Measurements from ENCODE around the gene TOP2A.

The TOP2A gene

DNA sequence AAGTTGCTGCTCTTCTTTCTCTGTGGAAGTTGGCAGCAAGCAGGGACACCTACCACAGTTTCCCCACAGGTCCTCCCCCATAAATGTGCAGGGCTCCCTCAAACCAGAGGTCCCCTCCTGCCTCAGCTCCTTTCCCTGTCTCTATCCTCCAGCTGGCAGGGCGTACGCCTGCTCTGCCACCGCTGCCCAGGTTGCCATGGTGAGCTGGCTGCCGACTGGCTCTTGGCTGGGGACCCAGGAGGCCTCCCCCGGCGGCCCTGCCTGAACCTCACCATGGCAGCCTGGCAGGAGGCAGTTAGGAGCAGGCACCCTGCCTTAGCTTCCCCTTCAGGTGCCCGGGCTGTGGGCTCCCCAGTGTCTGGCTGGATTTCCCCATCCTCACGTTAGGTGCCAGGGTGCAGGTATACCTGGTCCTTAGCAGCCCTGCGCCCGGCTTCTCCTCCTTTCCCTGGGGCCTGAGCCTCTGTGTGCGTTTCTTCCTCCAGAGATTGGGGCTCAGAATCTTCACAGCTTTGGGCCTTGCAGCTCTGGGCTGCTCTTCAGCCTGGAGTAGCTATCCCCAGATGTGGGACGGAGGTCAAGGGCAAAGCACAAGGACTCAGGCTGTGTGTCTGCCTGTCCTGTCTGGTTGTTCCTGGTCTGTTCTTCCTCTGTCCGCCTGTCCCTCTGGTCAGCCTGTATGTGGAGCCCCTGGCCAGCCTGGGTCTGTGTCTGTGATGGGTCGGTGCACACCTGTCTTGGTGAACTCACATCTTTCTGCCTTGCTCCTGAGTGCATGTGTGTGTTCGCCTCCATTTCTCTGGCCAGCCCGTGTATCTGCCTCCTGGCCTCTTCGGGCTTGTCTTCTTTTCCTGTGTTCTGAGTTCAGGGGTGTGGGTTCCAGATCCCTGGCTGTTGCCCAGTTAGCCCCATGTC is 68.9 kb downstream of the TOP2A start:
- in situ Hi-C loops (cut with MboI; ENCODE audit: low sequenced_read_pairs), result no loop called here

GRCh38 chr17:40348136-40348504 is 69.6 kb downstream of the TOP2A start:
- in situ Hi-C loops (cut with MboI; ENCODE audit: low sequenced_read_pairs), result no loop called here

DNA sequence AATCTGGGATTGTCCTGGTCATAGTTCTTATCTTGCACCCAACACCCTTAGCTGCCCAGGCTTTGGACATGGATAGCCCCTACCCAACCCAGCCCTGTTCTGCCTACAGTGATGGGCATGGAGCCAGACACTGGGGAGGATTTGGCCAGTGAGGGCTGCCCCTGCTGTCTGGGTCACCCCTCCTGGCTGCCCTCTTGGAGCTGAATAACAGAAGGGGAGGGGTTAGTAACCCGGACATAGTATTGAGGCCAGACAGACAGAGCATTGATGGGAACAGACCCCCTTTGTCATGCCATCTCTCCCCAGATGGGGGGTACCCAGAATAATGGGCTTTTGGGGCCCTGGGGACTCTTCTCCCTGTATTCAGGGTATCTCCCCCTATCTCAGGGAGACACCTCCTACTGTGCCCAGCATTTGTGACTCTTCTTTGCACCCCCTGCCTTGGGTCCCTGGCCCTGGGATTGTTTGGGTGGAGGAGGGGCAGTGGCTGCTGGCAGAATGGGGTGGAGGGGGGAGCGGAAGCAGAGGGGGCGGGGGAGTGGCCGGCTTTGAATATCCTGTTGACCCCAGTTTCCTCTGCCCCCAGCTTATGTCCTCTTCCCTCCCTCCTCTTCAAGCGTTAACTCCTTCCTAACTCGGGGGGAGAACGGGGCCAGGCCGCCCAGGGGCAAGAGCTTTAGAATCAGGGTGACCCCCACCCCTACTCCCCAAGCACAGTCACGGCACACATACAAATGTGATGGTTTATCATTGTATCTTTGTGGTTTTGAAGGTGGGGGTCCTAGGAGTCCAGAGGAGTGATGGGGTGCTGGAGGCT is 70.2 kb downstream of the TOP2A start:
- in situ Hi-C loops (cut with MboI; ENCODE audit: low sequenced_read_pairs), result no loop called here

DNA sequence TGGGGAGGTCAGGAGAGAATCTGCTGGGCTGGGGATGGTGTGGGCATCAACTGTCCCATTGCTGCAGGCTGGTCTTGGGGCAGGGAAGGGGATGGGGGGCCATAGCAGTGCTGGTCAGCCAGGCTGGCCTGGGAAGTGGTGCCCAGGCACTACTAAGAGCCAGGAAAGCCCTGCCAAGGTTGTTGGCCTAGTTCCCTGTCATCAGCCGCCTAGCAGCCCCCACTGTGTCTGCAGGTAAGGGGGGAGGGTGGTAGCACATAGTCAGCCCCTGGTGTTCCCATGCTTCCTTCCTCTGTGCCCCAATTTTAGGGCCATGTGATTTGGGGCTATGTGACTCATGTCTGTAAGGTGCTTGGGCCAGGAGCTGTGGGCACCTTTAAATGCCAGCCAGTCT is 70.9 kb downstream of the TOP2A start:
- in situ Hi-C loops (cut with MboI; ENCODE audit: low sequenced_read_pairs), result no loop called here

DNA sequence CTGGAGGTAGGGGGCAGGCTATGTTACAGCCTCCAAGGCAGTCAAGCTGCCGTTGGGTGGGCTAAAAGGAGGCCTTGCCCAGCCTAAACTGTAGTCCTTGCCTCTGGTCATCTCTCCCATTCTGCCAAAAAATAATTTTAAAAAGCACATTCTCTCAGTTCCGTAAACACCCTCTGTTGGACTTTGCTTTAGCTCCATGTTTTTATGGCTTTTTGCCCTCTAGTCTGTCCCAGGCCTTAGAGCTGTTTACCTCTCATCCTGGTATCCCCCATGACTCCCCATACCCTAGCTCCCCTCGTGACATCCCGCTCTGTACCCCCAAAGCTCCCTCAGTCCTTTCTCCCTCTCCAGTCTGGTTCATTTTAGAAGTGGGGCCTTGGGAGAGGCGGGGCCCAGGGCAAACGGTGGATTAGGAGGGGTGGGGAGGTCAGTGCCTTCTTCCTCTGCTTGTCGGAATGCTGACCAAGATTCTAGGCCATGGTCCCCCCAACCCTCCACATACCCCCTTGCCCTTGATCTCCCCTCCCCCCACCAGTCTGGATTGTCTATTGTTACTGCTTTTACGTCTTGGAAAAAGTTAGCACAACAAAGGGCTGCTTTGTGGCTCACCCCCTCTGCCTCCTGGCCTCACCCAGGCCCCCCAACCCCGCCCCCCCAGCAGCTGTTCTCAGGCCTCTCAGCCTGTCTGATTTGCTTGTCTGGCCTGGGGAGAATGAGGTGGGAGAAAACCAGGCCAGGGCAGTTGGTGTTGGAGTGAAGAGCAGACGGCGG is 71.5 kb downstream of the TOP2A start:
- in situ Hi-C loops (cut with MboI; ENCODE audit: low sequenced_read_pairs), result no loop called here

GRCh38 chr17:40345161-40345993 is 72.3 kb downstream of the TOP2A start:
- in situ Hi-C loops (cut with MboI; ENCODE audit: low sequenced_read_pairs), result no loop called here

DNA sequence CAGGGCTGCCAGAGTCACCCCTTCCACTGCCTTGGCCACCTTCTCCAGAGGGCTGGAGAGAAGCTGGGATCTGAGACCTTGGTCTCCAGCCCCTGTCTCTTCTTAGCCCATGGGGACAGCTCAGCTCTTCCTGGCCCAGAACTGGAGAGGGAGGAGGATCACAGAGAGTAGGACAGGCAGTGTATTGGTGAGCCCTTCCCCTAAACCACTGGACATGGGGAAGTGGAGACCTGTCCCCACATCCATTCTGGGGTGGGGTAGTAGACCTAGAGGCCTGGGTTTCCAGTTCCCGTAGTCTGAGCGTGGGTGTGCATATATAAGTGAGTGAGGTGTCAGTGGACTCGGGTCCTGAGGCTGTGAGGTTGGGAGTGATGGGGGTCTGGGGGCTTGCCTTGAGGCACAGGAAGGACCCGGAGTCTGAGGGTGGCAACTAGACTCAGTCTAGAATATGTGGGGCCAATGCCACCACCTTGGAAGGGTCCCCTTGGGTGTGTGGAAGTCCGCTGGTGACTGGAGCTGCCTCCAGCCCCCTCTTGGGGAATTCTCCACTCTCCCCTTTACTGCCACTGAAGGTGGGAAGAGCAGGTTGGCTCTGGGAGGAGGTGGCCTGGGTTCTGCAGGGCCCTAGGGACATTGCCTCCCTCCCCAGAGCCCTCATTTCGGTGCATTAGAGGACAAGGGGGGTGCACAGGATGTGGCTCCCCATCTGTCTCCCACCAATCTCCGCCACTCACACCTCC is 73.1 kb downstream of the TOP2A start:
- in situ Hi-C loops (cut with MboI; ENCODE audit: low sequenced_read_pairs), result no loop called here

- in situ Hi-C loops (cut with MboI; ENCODE audit: low sequenced_read_pairs), result no loop called here
Observed at GRCh38 chr17:40343219-40344119, 74.2 kb downstream of the TOP2A start.

DNA sequence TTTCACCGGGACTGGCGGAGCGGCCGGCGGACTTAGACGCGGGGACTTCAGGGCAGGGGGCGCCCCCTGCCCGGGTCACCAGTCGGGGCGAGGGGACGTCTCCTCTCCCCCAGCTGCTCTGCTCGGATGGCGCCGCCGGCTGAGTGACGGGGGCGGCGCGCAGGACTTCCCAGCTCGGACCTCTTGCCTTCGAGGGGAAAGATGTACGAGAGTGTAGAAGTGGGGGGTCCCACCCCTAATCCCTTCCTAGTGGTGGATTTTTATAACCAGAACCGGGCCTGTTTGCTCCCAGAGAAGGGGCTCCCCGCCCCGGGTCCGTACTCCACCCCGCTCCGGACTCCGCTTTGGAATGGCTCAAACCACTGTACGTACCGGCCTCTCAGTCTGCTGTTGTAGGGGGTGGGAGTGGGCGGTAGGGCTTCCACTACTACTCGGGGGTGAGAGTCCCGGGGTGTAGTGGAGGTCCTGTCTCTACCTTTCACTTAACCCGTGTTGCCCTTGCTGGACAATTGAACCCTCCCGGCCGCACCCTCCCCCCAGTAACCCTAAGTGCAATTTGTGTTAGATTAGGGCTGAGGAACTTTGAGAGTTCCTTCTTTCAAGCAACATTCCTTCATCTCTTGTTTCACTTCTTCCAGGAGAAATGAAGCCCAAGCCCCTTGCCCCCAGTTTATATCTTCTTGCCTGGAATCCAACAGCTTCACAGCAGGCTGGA is 75.0 kb downstream of the TOP2A start:
- in situ Hi-C loops (cut with MboI; ENCODE audit: low sequenced_read_pairs), result no loop called here

GRCh38 chr17:40341808-40342503 is 75.7 kb downstream of the TOP2A start:
- in situ Hi-C loops (cut with MboI; ENCODE audit: low sequenced_read_pairs), result no loop called here

- in situ Hi-C loops (cut with MboI; ENCODE audit: low sequenced_read_pairs), result no loop called here
Observed at GRCh38 chr17:40340880-40341807, 76.6 kb downstream of the TOP2A start.

DNA sequence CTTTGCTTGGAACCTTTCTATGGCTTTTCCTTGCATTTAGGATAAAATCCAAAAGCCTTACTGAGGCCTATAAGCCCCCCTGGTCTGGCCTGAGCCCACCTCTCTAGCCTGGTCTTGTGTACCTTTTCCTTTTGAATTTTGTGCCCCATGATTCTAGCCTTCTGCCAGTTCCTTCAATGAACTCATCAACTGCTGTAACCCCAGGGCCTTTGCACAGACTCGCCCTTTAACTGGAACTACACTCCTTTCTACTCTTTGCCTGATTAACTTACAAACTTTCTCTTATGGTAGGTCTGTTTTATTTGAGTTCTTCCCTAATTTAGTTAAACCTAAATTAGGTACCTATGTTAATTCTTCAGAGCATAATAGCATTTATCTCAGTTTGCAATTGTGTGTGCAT is 77.4 kb downstream of the TOP2A start:
- in situ Hi-C loops (cut with MboI; ENCODE audit: low sequenced_read_pairs), result no loop called here

GRCh38 chr17:40338941-40339649 is 78.6 kb downstream of the TOP2A start:
- in situ Hi-C loops (cut with MboI; ENCODE audit: low sequenced_read_pairs), result no loop called here
